SU-DHL-6 (cell line): ENCODE measurements around the gene TENM4.

Experiments used
- H2AFZ ChIP-seq: fragments of 200-600 bp; sonication (generic); 2 replicates; pipeline ENCODE4 v1.6.1; 2014; ENCODE audit warnings: low read depth, mild to moderate bottlenecking, moderate library complexity, mixed read lengths, antibody characterized with exemption, low read length; ENCODE audit not compliant: severe bottlenecking
- H3F3A ChIP-seq: fragments of 200-600 bp; shearing (Covaris generic); 2 replicates; pipeline ENCODE4 v1.6.0; 2016; ENCODE audit warnings: antibody characterized with exemption, mild to moderate bottlenecking; ENCODE audit not compliant: insufficient read depth
- H3K27ac ChIP-seq: fragments of 200-600 bp; sonication (generic); 2 replicates; pipeline ENCODE4 v1.5.1; 2016; ENCODE audit warnings: low read depth, mild to moderate bottlenecking, low read length, moderate library complexity, mixed read lengths
- H3K27me3 ChIP-seq: fragments of 200-600 bp; sonication (generic), shearing (Covaris generic); 2 replicates; pipeline ENCODE4 v1.6.0; 2014; ENCODE audit warnings: mild to moderate bottlenecking, low read length
- H3K36me3 ChIP-seq: fragments of 200-600 bp; sonication (generic); 2 replicates; pipeline ENCODE4 v1.6.1; 2014; ENCODE audit warnings: mild to moderate bottlenecking, low read length, mixed read lengths
- H3K4me2 ChIP-seq: fragments of 300-600, 200-600 bp; shearing (Covaris generic), sonication (generic); 2 replicates; pipeline ENCODE4 v1.6.0; 2014; ENCODE audit warnings: low read length, low read depth, mild to moderate bottlenecking; ENCODE audit not compliant: poor library complexity, severe bottlenecking
- H3K4me3 ChIP-seq: fragments of 200-600 bp; sonication (generic); 2 replicates; pipeline ENCODE4 v1.5.1; 2014; ENCODE audit warnings: antibody characterized with exemption, low read length, mild to moderate bottlenecking, mixed read lengths; ENCODE audit not compliant: insufficient read depth, poor library complexity, severe bottlenecking
- H3K79me2 ChIP-seq: fragments of 200-600 bp; sonication (generic); 2 replicates; pipeline ENCODE4 v1.6.1; 2014; ENCODE audit warnings: mild to moderate bottlenecking, low read length, moderate library complexity; ENCODE audit not compliant: insufficient read depth
- H3K9ac ChIP-seq: fragments of 200-600 bp; sonication (generic); 2 replicates; pipeline ENCODE4 v1.7.0; 2014; ENCODE audit warnings: mild to moderate bottlenecking, low read length
- H3K9me2 ChIP-seq: fragments of 200-600 bp; sonication (generic); replicated peaks from 2 replicates; pipeline ENCODE4 v1.6.1; 2014; ENCODE audit warnings: low read length; ENCODE audit not compliant: insufficient read depth
- H3K9me3 ChIP-seq: fragments of 200-600 bp; sonication (generic); 2 replicates; pipeline ENCODE4 v1.6.1; 2014; ENCODE audit warnings: low read length, mixed read lengths; ENCODE audit not compliant: insufficient read depth
- H4K20me1 ChIP-seq: fragments of 200-600 bp; sonication (generic); 2 replicates; pipeline ENCODE4 v1.6.1; 2014; ENCODE audit warnings: low read depth, mild to moderate bottlenecking, antibody characterized with exemption, low read length, moderate library complexity, mixed read lengths
- EZH2phosphoT487 ChIP-seq: fragments of 200-600 bp; sonication (generic), shearing (Covaris generic); conservative IDR thresholded peaks from 2 replicates; pipeline ENCODE4 v1.6.1; 2018; ENCODE audit warnings: mild to moderate bottlenecking, antibody characterized with exemption, low read length, moderate library complexity, mixed read lengths
- TF ChIP-seq, protein P1 (sequence below): fragments of 200-600 bp; sonication (generic); IDR thresholded peaks from one replicate; pipeline ENCODE4 v1.5.1; 2017; ENCODE audit warnings: antibody characterized with exemption, mild to moderate bottlenecking, low read length, moderate library complexity; ENCODE audit not compliant: insufficient read depth, poor library complexity, severe bottlenecking

The TENM4 gene

DNA sequence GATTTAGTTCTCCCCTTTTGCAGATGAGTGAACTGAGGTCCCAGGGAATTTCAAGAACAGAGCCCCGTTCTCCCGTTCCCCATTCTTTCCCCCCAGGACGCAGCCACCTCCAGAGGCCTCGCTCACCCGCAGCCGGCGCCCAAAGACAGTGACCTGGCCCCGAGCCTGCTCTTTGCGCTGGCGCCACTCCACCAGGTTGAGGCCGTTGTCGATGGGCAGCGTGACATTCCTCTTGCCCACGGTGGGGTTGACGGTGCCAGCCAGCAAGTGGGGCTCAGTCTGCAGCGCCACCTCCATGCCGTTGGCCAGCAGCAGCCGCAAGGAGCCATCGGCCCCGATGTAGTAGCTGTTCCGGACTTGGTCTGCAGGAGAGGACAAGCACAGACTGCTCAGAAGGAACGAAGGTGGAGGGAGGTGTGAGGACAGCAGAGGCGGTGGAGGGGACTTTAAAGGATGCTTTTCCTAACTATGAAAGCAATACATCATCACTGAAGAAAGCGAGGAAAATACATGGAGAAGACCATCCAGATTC is 764.7 kb downstream of the TENM4 start:
- Histone ChIP-seq H4K20me1 (no peaks in the 10 kb centered on the region), H3K9me3 (no peaks in the 10 kb centered on the region), H3K4me3 (no peak overlapping the region), H3K9me2 (no peaks in the 10 kb centered on the region), H3K27ac (no peak overlapping the region), H3K27me3 (no peaks in the 10 kb centered on the region), H3K36me3 (no peaks in the 10 kb centered on the region), H3K9ac (no peak overlapping the region), H3F3A (no peaks in the 10 kb centered on the region), H3K4me2 (no peak overlapping the region), H2AFZ (no peak overlapping the region), H3K79me2 (no peaks in the 10 kb centered on the region)
- no peak for TF ChIP-seq EZH2phosphoT487
- TF ChIP-seq, protein P1, sequence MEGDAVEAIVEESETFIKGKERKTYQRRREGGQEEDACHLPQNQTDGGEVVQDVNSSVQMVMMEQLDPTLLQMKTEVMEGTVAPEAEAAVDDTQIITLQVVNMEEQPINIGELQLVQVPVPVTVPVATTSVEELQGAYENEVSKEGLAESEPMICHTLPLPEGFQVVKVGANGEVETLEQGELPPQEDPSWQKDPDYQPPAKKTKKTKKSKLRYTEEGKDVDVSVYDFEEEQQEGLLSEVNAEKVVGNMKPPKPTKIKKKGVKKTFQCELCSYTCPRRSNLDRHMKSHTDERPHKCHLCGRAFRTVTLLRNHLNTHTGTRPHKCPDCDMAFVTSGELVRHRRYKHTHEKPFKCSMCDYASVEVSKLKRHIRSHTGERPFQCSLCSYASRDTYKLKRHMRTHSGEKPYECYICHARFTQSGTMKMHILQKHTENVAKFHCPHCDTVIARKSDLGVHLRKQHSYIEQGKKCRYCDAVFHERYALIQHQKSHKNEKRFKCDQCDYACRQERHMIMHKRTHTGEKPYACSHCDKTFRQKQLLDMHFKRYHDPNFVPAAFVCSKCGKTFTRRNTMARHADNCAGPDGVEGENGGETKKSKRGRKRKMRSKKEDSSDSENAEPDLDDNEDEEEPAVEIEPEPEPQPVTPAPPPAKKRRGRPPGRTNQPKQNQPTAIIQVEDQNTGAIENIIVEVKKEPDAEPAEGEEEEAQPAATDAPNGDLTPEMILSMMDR, result no peak

DNA sequence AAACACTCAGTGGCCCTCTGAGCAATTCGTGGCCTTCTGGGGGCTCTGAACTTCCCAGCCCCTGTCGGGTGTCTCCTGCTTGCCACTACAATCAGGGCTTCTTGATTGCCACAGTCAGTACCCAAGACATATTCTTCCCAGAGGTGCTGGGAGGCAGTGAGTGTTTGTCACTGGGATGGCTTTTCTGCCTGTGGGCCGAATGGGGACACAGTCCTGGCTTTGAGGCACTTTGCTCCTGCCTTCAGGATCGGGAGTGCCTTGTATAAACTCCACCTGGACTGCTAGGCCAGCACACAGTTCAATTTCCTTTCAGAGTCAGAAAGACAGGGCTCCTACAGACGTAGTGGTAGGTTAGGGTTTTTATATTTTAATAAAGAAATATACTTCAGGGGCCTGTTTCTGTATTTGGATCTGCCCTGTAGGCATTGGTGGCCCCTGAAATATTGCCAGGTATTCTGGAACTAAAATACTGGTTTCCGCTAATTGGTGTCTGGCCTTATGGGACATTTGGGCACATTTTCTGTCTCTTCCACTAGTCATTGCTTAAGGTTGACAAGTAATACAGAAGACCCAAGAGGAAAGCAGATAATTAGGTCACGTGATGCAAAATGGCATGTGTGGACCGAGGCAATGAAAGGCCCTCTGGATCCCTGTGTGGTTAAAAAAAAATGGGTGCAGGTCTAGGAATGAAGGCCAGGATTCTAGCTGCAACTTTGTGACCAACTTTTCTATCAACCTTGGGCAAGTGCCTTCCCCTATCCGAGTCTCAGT is 767.8 kb downstream of the TENM4 start:
- TF ChIP-seq, protein P1, result no peak
- TF ChIP-seq EZH2phosphoT487, result no peak
- Histone ChIP-seq H3K27me3 (no peaks in the 10 kb centered on the region), H2AFZ (no peak overlapping the region), H3K79me2 (no peaks in the 10 kb centered on the region), H3F3A (no peaks in the 10 kb centered on the region), H3K9me2 (no peaks in the 10 kb centered on the region), H3K4me3 (no peak overlapping the region), H3K4me2 (no peak overlapping the region), H3K27ac (no peak overlapping the region), H3K36me3 (no peaks in the 10 kb centered on the region), H4K20me1 (no peaks in the 10 kb centered on the region), H3K9me3 (no peaks in the 10 kb centered on the region), H3K9ac (no peak overlapping the region)

GRCh38 chr11:78669249-78669648 is 771.6 kb downstream of the TENM4 start:
- Histone ChIP-seq H3K27me3 (no peaks in the 10 kb centered on the region), H3K4me3 (no peak overlapping the region), H4K20me1 (no peaks in the 10 kb centered on the region), H3K36me3 (no peaks in the 10 kb centered on the region), H2AFZ (no peak overlapping the region), H3K9me2 (no peaks in the 10 kb centered on the region), H3K9me3 (no peaks in the 10 kb centered on the region), H3K4me2 (no peak overlapping the region), H3K27ac (no peak overlapping the region), H3F3A (no peaks in the 10 kb centered on the region), H3K9ac (no peak overlapping the region), H3K79me2 (no peaks in the 10 kb centered on the region)
- TF ChIP-seq, protein P1, result no peak
